ENCODE data around the gene NHSL2.

- TF ChIP-seq CTCF (IDR thresholded peaks at IDR 0.05) (no peak), POLR2A (IDR thresholded peaks at IDR 0.05) (no peak)
Observed at GRCh38 chrX:71917621-71918343, 7.1 kb downstream of the NHSL2 start.
